Gastroesophageal sphincter (tissue), 4 donors: ENCODE measurements around the gene ATAD3A. TPM values are rescaled to one million over a fixed set of nuclear protein-coding genes. Genes with fewer than 3 reads are reported as not detected.
"Not testable (repeated sequence)": the region's sequence is repeated elsewhere in the genome, so short reads cannot be mapped to it uniquely, and the experiment has no call there.

Source experiments
- ATAC-seq: fragments of 150-250 bp; one replicate; pipeline ENCODE4 v1.9.1; 2016; ENCODE audit warnings: mild to moderate bottlenecking, moderate library complexity
- H3K27ac ChIP-seq, 4 donors: fragments of 200-600 bp; sonication (generic) in 3 of 4; 1 replicate in 3 of 4; 2 replicates in 1 of 4; pipeline ENCODE4 v1.5.1; 2016 to 2019
- H3K27me3 ChIP-seq: fragments of 200-600 bp; sonication (generic); one replicate; pipeline ENCODE4 v1.5.1; 2019
- H3K36me3 ChIP-seq, 2 donors: fragments of 200-600 bp; sonication (generic); one replicate each; pipeline ENCODE4 v1.5.1; 2019; ENCODE audit warnings: control low read depth in 1 of 2
- H3K4me1 ChIP-seq, 3 donors: fragments of 200-600 bp; sonication (generic); 1 replicate in 2 of 3; 2 replicates in 1 of 3; pipeline ENCODE4 v1.5.1; 2016 to 2019; ENCODE audit warnings: control low read depth in 2 of 3
- H3K4me3 ChIP-seq, 2 donors: fragments of 200-600 bp; sonication (generic); one replicate each; pipeline ENCODE4 v1.5.1; 2019; ENCODE audit warnings: mild to moderate bottlenecking in 1 of 2, moderate library complexity in 1 of 2
- H3K9me3 ChIP-seq, 3 donors: fragments of 200-600 bp; sonication (generic); one replicate each; pipeline ENCODE4 v1.5.1; 2017 to 2019; ENCODE audit warnings: control low read depth in 2 of 3
- CTCF ChIP-seq, 4 experiments: fragments of 200-600 bp in 2 of 4; fragments of 450-650 bp in 2 of 4; sonication (generic) in 1 of 4; IDR thresholded peaks; one replicate each; pipeline ENCODE4 v1.5.1; 2017 to 2019; ENCODE audit warnings: antibody characterized with exemption in 4 of 4, mild to moderate bottlenecking in 2 of 4, moderate library complexity in 2 of 4
- EP300 ChIP-seq: sonication (generic); formaldehyde crosslinking; IDR thresholded peaks from one replicate; pipeline ENCODE4 v1.6.1; 2017; ENCODE audit warnings: antibody characterized with exemption, mild to moderate bottlenecking
- POLR2A ChIP-seq, 2 donors: fragments of 450-650 bp; IDR thresholded peaks; one replicate each; pipeline ENCODE4 v1.6.1; 2017; ENCODE audit warnings: antibody characterized with exemption in 2 of 2, mild to moderate bottlenecking in 2 of 2, moderate library complexity in 1 of 2
- POLR2AphosphoS5 ChIP-seq: sonication (generic); formaldehyde crosslinking; IDR thresholded peaks from one replicate; pipeline ENCODE4 v1.6.1; 2017; ENCODE audit warnings: antibody characterized with exemption
- WGBS, 2 donors: methylation state at CpG; one replicate each; pipeline ENCODE4 v1.1.5; 2018; ENCODE audit warnings: low coverage in 1 of 2; 5-methylcytosine and 5-hydroxymethylcytosine counted together
- total RNA-seq, 4 donors: library from RNA; depleted of rRNA; stranded (reverse); fragments of >200 nt; gene quantifications; one replicate each; pipeline ENCODE4 v1.1.0, GENCODE V29; 2016

The ATAD3A gene
- total RNA-seq, 4 donors from 2014 or later = 14.9 to 32.9 (median 19.1) TPM

GRCh38 chr1:1516923-1517322 is 5.0 kb downstream of the ATAD3A start:
- H3K36me3 ChIP-seq = peaks cover 0 to 61% of the 10 kb centered on the region in 2 donors
- ATAC-seq, H3K9me3 ChIP-seq, H3K27ac ChIP-seq, H3K4me3 ChIP-seq, H3K4me1 ChIP-seq, H3K27me3 ChIP-seq: not testable (repeated sequence)
- WGBS, 2 donors = 100% methylated on average over 1 of the region's 14 CpGs; no CpG with 5 or more reads in 1 of the 2 donors

- peaks cover 0 to 6% (median 4%) of the 10 kb centered on the region in 3 donors for H3K4me1 ChIP-seq
- ATAC-seq = no peak
- 92 to 93% methylated on average over 2 to 3 of the region's 28 CpGs for WGBS, 2 donors
- H3K27me3 ChIP-seq = no peaks in the 10 kb centered on the region
- no peak overlapping the region for H3K27ac ChIP-seq
- no peaks in the 10 kb centered on the region for H3K9me3 ChIP-seq
- H3K4me3 ChIP-seq = no peak overlapping the region
- TF ChIP-seq POLR2A (IDR thresholded peaks at IDR 0.05) (no peak), POLR2AphosphoS5 (no peak), EP300 (no peak), CTCF (IDR thresholded peaks at IDR 0.05) (no peak)
- H3K36me3 ChIP-seq = peaks cover 0 to 73% of the 10 kb centered on the region in 2 donors
Measured at GRCh38 chr1:1517973-1518620, 6.1 kb downstream of the ATAD3A start.

- not testable (repeated sequence) for H3K27me3 ChIP-seq, H3K9me3 ChIP-seq, ATAC-seq, H3K27ac ChIP-seq, H3K4me3 ChIP-seq, H3K4me1 ChIP-seq
- WGBS, 2 donors = no CpG with 5 or more reads among the region's 19 CpGs
- peaks cover 0 to 78% of the 10 kb centered on the region in 2 donors for H3K36me3 ChIP-seq
Measured at GRCh38 chr1:1518621-1519007, 6.7 kb downstream of the ATAD3A start.

- not testable (repeated sequence) for H3K27ac ChIP-seq, H3K9me3 ChIP-seq, ATAC-seq, H3K4me3 ChIP-seq, H3K27me3 ChIP-seq, H3K4me1 ChIP-seq
- WGBS, 2 donors = no CpG with 5 or more reads among the region's 51 CpGs
- H3K36me3 ChIP-seq = peaks cover 0 to 81% of the 10 kb centered on the region in 2 donors
Measured at GRCh38 chr1:1519805-1520505, 8.0 kb downstream of the ATAD3A start.

- H3K4me1 ChIP-seq = no peaks in the 10 kb centered on the region
- no peak for ATAC-seq
- 88 to 100% methylated on average over 3 to 7 of the region's 19 CpGs for WGBS, 2 donors
- H3K27me3 ChIP-seq = no peaks in the 10 kb centered on the region
- TF ChIP-seq POLR2A (IDR thresholded peaks at IDR 0.05) = no peak
- H3K9me3 ChIP-seq = no peaks in the 10 kb centered on the region
- no peak overlapping the region for H3K4me3 ChIP-seq
- H3K27ac ChIP-seq = no peak overlapping the region
- H3K36me3 ChIP-seq = peaks cover 0 to 81% of the 10 kb centered on the region in 2 donors
Measured at GRCh38 chr1:1521331-1521730, 9.4 kb downstream of the ATAD3A start.

GRCh38 chr1:1522536-1522935 is 10.6 kb downstream of the ATAD3A start:
- H3K27me3 ChIP-seq, H3K27ac ChIP-seq, H3K4me1 ChIP-seq, ATAC-seq, H3K4me3 ChIP-seq, H3K9me3 ChIP-seq: not testable (repeated sequence)
- 97% methylated on average over 6 of the region's 30 CpGs; no CpG with 5 or more reads in 1 of the 2 donors for WGBS, 2 donors
- H3K36me3 ChIP-seq = peaks cover 0 to 85% of the 10 kb centered on the region in 2 donors

GRCh38 chr1:1523226-1523625 is 11.3 kb downstream of the ATAD3A start:
- peaks cover 0 to 85% of the 10 kb centered on the region in 2 donors for H3K36me3 ChIP-seq
- ATAC-seq = not testable (repeated sequence)

GRCh38 chr1:1523651-1524050 is 11.7 kb downstream of the ATAD3A start:
- not testable (repeated sequence) for ATAC-seq
- WGBS, 2 donors = no CpG with 5 or more reads among the region's 17 CpGs

More at GRCh38 chr1:1523226-1523625, 11.3 kb downstream of the ATAD3A start:
- H3K4me1 ChIP-seq, H3K27me3 ChIP-seq, H3K9me3 ChIP-seq, H3K4me3 ChIP-seq, H3K27ac ChIP-seq: not testable (repeated sequence)
- WGBS, 2 donors = 69% methylated on average over 3 of the region's 31 CpGs; no CpG with 5 or more reads in 1 of the 2 donors

GRCh38 chr1:1524750-1525383 is 12.9 kb downstream of the ATAD3A start:
- H3K27me3 ChIP-seq, H3K4me3 ChIP-seq, H3K9me3 ChIP-seq, H3K27ac ChIP-seq, ATAC-seq, H3K4me1 ChIP-seq: not testable (repeated sequence)
- peaks cover 0 to 91% of the 10 kb centered on the region in 2 donors for H3K36me3 ChIP-seq
- WGBS, 2 donors = 89 to 90% methylated on average over 2 to 12 of the region's 30 CpGs

More at GRCh38 chr1:1523651-1524050, 11.7 kb downstream of the ATAD3A start:
- H3K9me3 ChIP-seq, H3K27ac ChIP-seq, H3K27me3 ChIP-seq, H3K4me3 ChIP-seq, H3K4me1 ChIP-seq: not testable (repeated sequence)
- peaks cover 0 to 85% of the 10 kb centered on the region in 2 donors for H3K36me3 ChIP-seq

- not testable (repeated sequence) for H3K9me3 ChIP-seq, H3K27me3 ChIP-seq, H3K4me1 ChIP-seq, H3K27ac ChIP-seq, H3K4me3 ChIP-seq, ATAC-seq
- WGBS, 2 donors = no CpG with 5 or more reads among the region's 21 CpGs
- peaks cover 0 to 79% of the 10 kb centered on the region in 2 donors for H3K36me3 ChIP-seq
Measured at GRCh38 chr1:1526476-1526875, 14.5 kb downstream of the ATAD3A start.
